HCT116 (cell line): Measurements from ENCODE around the gene ZBTB20.

ENCODE experiments used
- CEBPB ChIP-seq: IDR thresholded peaks from 2 replicates; pipeline ENCODE4 v1.6.1; 2012; ENCODE audit warnings: low read depth
- CTCF ChIP-seq, 3 experiments: fragments of 200-600 bp in 1 of 3; sonication (generic) in 1 of 3; IDR thresholded peaks in 2 of 3; conservative IDR thresholded peaks in 1 of 3; 2 replicates each; pipeline ENCODE4 v1.5.1; 2012 to 2017; ENCODE audit warnings: low read depth in 2 of 3, low read length in 2 of 3, antibody characterized with exemption in 1 of 3, borderline replicate concordance in 1 of 3, control low read depth in 1 of 3, mild to moderate bottlenecking in 1 of 3, mixed read lengths in 1 of 3, mixed run types in 1 of 3, moderate library complexity in 1 of 3; ENCODE audit not compliant: insufficient read depth in 1 of 3
- EZH2 ChIP-seq: fragments of 200-600 bp; sonication (generic); IDR thresholded peaks from 2 replicates; pipeline ENCODE4 v1.6.1; 2017; ENCODE audit warnings: antibody characterized with exemption, mixed run types
- MAX ChIP-seq: IDR thresholded peaks from 2 replicates; pipeline ENCODE4 v1.6.1; 2012
- POLR2A ChIP-seq: IDR thresholded peaks from 2 replicates; pipeline ENCODE4 v1.7.0; 2011; ENCODE audit warnings: borderline replicate concordance; ENCODE audit not compliant: insufficient read depth, insufficient read length; ENCODE audit errors: extremely low read depth
- POLR2AphosphoS5 ChIP-seq: IDR thresholded peaks from 2 replicates; pipeline ENCODE4 v1.6.1; 2011; ENCODE audit warnings: mild to moderate bottlenecking, low read depth, low read length, moderate library complexity
- RAD21 ChIP-seq: IDR thresholded peaks from 2 replicates; pipeline ENCODE4 v1.6.1; 2012; ENCODE audit warnings: low read depth, mild to moderate bottlenecking
- REST ChIP-seq: IDR thresholded peaks from 2 replicates; pipeline ENCODE4 v1.6.1; 2012; ENCODE audit warnings: low read depth
- SIN3A ChIP-seq: IDR thresholded peaks from 2 replicates; pipeline ENCODE4 v1.6.1; 2012; ENCODE audit warnings: low read depth
- SP1 ChIP-seq: IDR thresholded peaks from 2 replicates; pipeline ENCODE4 v1.6.1; 2012; ENCODE audit warnings: low read depth
- TCF7L2 ChIP-seq: IDR thresholded peaks from 2 replicates; pipeline ENCODE4 v1.7.0; 2011; ENCODE audit warnings: borderline replicate concordance, inconsistent platforms; ENCODE audit not compliant: insufficient read depth, insufficient read length; ENCODE audit errors: extremely low read depth
- ZBTB33 ChIP-seq: IDR thresholded peaks from 2 replicates; pipeline ENCODE4 v1.6.1; 2011; ENCODE audit warnings: mild to moderate bottlenecking, low read length, moderate library complexity; ENCODE audit not compliant: insufficient replicate concordance; ENCODE audit errors: extremely low read depth
- ZFX ChIP-seq: fragments of 450-650 bp; IDR thresholded peaks from 2 replicates; pipeline ENCODE4 v1.6.1; 2017
- ZNF274 ChIP-seq: fragments of 200-500 bp; sonication (Bioruptor generic); IDR thresholded peaks from 2 replicates; pipeline ENCODE4 v1.6.1; 2014; ENCODE audit warnings: mild to moderate bottlenecking, low read depth, low read length, inconsistent platforms

- peak; percentile 78 for TF ChIP-seq RAD21
- TF ChIP-seq POLR2AphosphoS5, result no peak
- peak; percentile 46 to 76 (median 66); a peak in 5 of 6 replicates for TF ChIP-seq CTCF (IDR thresholded peaks at IDR 0.05 in 2 of 3, conservative IDR thresholded peaks at IDR 0.05 in 1 of 3; ENCODE audit: borderline replicate concordance in 1 of 3, insufficient read depth in 1 of 3, low read depth in 2 of 3, low read length in 2 of 3)
- TF ChIP-seq ZFX, result no peak
- no peak for TF ChIP-seq ZNF274
- TF ChIP-seq POLR2A, result no peak
- TF ChIP-seq REST, result no peak
- no peak for TF ChIP-seq EZH2
- TF ChIP-seq TCF7L2, result no peak
- no peak for TF ChIP-seq SIN3A
- TF ChIP-seq CEBPB, result no peak
- no peak for TF ChIP-seq SP1
- TF ChIP-seq ZBTB33, result no peak
- TF ChIP-seq MAX, result no peak
Observed at GRCh38 chr3:114827495-114827894, 319.6 kb downstream of the ZBTB20 start.
